HepG2 (cell line): ENCODE results near the gene KIF22. TPM values are rescaled to one million over a fixed set of nuclear protein-coding genes. Genes with fewer than 3 reads are reported as not detected.

ENCODE experiments used
- AHDC1 ChIP-seq: sonication (generic); formaldehyde crosslinking; IDR thresholded peaks from 2 replicates; pipeline ENCODE4 v1.5.1; 2020; ENCODE audit warnings: mild to moderate bottlenecking, missing genetic modification reagents, borderline replicate concordance
- HOMEZ ChIP-seq: IDR thresholded peaks from 2 replicates; pipeline ENCODE4 v1.6.1; 2016; ENCODE audit warnings: low read depth
- IKZF5 ChIP-seq: IDR thresholded peaks from 2 replicates; pipeline ENCODE4 v1.6.1; 2018; ENCODE audit warnings: missing genetic modification reagents, mild to moderate bottlenecking, missing compliant biosample characterization
- MTA3 ChIP-seq: sonication (generic); formaldehyde crosslinking; IDR thresholded peaks from 2 replicates; pipeline ENCODE4 v1.4.0; 2020; ENCODE audit warnings: missing genetic modification reagents
- MXD3 ChIP-seq: IDR thresholded peaks from 2 replicates; pipeline ENCODE4 v1.6.1; 2016; ENCODE audit warnings: mild to moderate bottlenecking, missing biosample characterization, missing genetic modification reagents
- NPAS2 ChIP-seq: sonication (generic); formaldehyde crosslinking; IDR thresholded peaks from 2 replicates; pipeline ENCODE4 v1.8.0; 2022; ENCODE audit warnings: mild to moderate bottlenecking, missing genetic modification reagents, borderline replicate concordance
- PRMT3 ChIP-seq: sonication (generic); formaldehyde crosslinking; IDR thresholded peaks from 2 replicates; pipeline ENCODE4 v1.8.1; 2022; ENCODE audit warnings: low read depth, mild to moderate bottlenecking, moderate library complexity, missing genetic modification reagents, borderline replicate concordance
- SATB2 ChIP-seq: sonication (generic); formaldehyde crosslinking; IDR thresholded peaks from 2 replicates; pipeline ENCODE4 v1.5.0; 2020; ENCODE audit warnings: missing genetic modification reagents
- SKI ChIP-seq: fragments of 450-650 bp; IDR thresholded peaks from one replicate; pipeline ENCODE4 v1.6.1; 2018; ENCODE audit warnings: mild to moderate bottlenecking; ENCODE audit not compliant: partially characterized antibody
- THAP9 ChIP-seq: sonication (generic); formaldehyde crosslinking; IDR thresholded peaks from 2 replicates; pipeline ENCODE4; 2020; ENCODE audit warnings: missing genetic modification reagents, mild to moderate bottlenecking, borderline replicate concordance
- ZBTB7B ChIP-seq: sonication (generic); formaldehyde crosslinking; IDR thresholded peaks from 2 replicates; pipeline ENCODE4 v1.4.0; 2020; ENCODE audit warnings: missing genetic modification reagents
- ZNF180 ChIP-seq: sonication (generic); formaldehyde crosslinking; IDR thresholded peaks from 2 replicates; pipeline ENCODE4 v1.4.0; 2020; ENCODE audit warnings: low read depth, missing genetic modification reagents, borderline replicate concordance
- ZNF234 ChIP-seq: sonication (generic); formaldehyde crosslinking; conservative IDR thresholded peaks from 2 replicates; pipeline ENCODE4 v1.5.1; 2020; ENCODE audit warnings: mild to moderate bottlenecking, missing genetic modification reagents
- ZNF567 ChIP-seq: sonication (generic); formaldehyde crosslinking; IDR thresholded peaks from 2 replicates; pipeline ENCODE4 v1.8.1; 2023; ENCODE audit warnings: mild to moderate bottlenecking, missing genetic modification reagents, borderline replicate concordance
- ZNF572 ChIP-seq: sonication (generic); formaldehyde crosslinking; IDR thresholded peaks from 2 replicates; pipeline ENCODE4 v1.5.1; 2020; ENCODE audit warnings: mild to moderate bottlenecking, missing genetic modification reagents
- polyA plus RNA-seq, 8 experiments: library from polyadenylated mRNA; depleted of rRNA in 3 of 8; stranded (reverse) in 7 of 8; unstranded in 1 of 8; fragments of >200 nt; fragmentation: Illumina TruSeq in 4 of 8; extraction: Trizol in 4 of 8; gene quantifications; 2 replicates each; pipeline versions ENCODE4 v1.2.1 to v1.2.3, GENCODE V29; 2011 to 2016; ENCODE audit warnings: low read depth in 4 of 8, missing spikeins in 1 of 8, mixed read lengths in 1 of 8; ENCODE audit not compliant: insufficient read depth in 1 of 8
- total RNA-seq, 5 experiments: library from RNA; depleted of rRNA; stranded (reverse); fragments of >200 nt; fragmentation: Illumina TruSeq; extraction: Trizol; gene quantifications; 2 replicates each; pipeline ENCODE4 v1.2.3, GENCODE V29; 2016; ENCODE audit warnings: low read depth in 1 of 5

Gene KIF22
- total and polyA plus RNA-seq, 2 of the 13 experiments (the other 11 are each of a cell fraction or from before 2014, with no cell fraction given), result 95.8 to 118 TPM

GRCh38 chr16:29816694-29817441, 26.3 kb downstream of the KIF22 start (continued):
- TF ChIP-seq AHDC1 (CRISPR knock-in tag) (no peak), ZNF567 (CRISPR knock-in tag) (no peak), NPAS2 (CRISPR knock-in tag) (no peak), THAP9 (CRISPR knock-in tag) (no peak), MXD3 (CRISPR knock-in tag) (no peak), MTA3 (no peak), ZNF234 (CRISPR knock-in tag) (no peak), ZNF572 (CRISPR knock-in tag) (0 out of 2 replicates have a peak, but pooled peaks have one; percentile 14), SATB2 (CRISPR knock-in tag) (no peak), PRMT3 (CRISPR knock-in tag) (no peak), SKI (no peak), ZNF180 (CRISPR knock-in tag) (no peak), ZBTB7B (CRISPR knock-in tag) (no peak; the same call in 1 of the 2 replicates), IKZF5 (no peak), HOMEZ (no peak)
